Non-pigmented ciliary epithelial cell (primary cell): ENCODE results near the gene FHL2.
A peak's percentile ranks its signal among the peaks of the same experiment; 100 is the strongest.
"Not testable (repeated sequence)": the region's sequence is repeated elsewhere in the genome, so short reads cannot be mapped to it uniquely, and the experiment has no call there.

Experiments used
- DNase-seq: peaks from one replicate; pipeline ENCODE4 v3.0.0-alpha.2; 2010; ENCODE audit warnings: low read depth

The FHL2 gene

DNA sequence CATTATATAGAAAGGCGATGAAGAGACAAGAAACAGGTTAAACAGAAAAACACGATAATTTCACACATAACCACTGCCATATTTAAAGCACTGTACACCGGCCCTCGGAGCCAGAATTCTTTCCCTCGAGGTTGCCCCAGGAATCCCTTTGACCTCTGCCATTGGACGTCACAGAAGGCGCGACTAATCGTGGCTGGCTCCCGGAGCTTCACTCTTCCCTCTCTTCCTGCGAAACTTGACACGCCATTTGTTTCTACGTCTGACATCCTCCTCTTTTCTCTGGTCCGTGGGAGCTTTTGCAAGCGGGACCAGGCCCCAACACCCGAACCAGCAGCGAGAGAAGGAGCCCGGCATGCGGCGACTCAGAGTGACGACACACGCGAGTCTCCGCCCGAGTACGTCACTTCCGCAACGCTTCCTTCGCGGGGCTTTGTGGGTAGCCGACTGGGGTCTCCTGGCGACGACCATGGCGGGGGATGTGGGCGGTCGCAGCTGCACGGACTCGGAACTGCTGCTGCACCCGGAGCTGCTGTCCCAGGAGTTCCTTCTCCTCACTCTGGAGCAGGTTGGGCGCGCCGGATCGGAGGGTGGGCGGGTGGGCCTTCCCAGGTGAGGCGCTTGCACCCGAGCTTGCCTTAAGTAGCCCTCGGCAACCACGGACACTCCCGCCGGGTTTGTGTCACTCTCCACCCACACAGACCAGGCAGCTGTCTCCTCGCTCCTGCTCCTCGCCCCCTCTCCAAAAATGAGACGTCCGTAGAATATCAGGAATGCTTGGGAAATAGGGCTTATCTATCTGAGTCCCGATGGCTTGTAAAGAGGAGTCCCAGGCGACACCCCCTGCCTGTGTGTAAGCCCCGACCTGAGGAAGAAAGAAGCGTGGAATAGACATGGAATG is 61.5 kb downstream of the FHL2 start, which contains the start of gene C2orf49:
TSS of gene C2orf49 (plus strand) at position 419 of the 898 bp plus-strand sequence. CDS start at position 467, 48 bp downstream.
- no peak for DNase-seq

DNA sequence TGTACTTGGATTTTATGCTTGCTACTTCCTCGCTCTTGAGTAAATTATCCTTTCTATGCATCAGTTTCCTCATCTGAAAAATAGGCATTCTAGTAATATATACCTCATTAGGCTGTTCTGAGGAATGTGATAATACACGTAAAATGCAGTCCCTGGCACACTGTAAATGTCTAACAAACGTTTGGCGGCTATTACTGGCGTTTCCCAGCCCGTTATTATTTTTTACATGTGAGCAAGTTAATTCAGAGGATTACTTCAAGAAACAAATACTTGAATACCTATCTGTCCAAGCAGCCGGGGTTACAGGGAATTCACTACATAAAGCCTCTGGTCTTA is 62.1 kb downstream of the FHL2 start:
- DNase-seq: no peak

DNA sequence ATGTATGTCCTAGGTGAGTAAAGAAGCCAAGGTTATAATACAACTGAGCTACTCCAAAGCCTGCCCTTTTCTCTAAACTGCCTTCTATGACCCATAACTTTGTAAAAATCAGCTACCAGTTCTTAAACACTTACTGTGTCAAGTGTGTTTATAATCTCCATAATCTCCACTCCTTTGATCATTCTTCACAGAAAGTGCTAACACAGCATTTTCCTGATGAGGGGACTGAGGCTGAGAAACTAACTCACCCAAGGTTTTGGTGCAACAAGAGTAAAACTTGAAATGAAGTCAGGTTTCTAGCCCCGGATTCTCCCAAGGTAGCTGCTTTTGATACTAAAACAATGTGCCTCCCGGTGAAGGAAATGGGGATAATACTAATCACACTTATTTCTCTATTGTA is 63.4 kb downstream of the FHL2 start:
- DNase-seq: no peak

DNA sequence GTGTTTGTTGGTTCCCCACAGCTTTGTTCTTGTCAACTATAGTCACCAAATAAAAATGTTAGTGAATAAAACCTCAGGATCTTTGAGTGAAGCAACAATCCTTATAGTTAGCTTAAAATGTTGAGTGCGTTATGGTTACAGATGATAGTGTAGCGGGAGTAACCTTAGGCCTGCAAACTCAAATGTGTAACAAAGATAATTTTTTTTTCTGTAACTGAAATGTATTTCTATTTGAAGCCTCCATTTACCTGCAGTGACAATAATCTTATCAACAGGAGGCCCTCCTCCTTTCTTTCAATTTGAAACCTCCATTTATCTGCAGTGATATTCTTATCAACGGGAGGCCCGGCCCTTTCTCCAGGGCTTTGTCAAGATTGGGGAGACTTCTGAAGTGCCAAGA is 64.6 kb downstream of the FHL2 start:
- DNase-seq: no peak

DNA sequence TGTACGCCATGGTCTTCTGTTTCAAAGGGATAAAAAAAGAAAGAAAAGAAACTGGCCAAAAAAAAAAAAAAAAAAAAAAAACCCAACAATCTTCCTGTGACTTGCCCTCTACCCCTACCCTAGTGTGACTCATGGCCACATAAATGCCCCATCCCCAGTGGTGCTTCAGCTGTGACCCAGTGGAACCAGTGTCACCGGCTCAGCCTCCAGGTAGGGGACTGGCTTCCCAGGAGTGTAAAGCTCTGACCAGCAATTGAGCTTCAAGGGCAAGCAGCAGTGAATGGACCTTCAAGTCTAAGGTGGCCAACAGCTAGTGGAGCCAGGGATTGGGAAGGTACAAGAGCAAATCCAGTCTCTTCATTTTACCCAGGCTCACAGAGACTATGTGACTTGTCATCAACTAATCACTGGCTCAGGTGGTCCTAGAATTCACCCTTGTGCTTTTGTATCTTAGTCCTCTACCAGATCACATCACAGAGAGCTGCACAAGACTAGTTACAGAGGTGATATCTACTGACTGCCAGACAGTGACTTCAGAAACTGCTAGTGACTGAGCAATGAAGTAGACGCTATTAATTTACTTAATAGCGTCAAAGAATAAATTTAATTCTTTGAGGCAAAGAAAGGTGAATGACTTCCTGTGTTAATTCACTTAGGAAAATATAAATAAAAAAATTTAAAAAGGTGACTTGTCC is 68.0 kb downstream of the FHL2 start:
- no peak for DNase-seq

DNA sequence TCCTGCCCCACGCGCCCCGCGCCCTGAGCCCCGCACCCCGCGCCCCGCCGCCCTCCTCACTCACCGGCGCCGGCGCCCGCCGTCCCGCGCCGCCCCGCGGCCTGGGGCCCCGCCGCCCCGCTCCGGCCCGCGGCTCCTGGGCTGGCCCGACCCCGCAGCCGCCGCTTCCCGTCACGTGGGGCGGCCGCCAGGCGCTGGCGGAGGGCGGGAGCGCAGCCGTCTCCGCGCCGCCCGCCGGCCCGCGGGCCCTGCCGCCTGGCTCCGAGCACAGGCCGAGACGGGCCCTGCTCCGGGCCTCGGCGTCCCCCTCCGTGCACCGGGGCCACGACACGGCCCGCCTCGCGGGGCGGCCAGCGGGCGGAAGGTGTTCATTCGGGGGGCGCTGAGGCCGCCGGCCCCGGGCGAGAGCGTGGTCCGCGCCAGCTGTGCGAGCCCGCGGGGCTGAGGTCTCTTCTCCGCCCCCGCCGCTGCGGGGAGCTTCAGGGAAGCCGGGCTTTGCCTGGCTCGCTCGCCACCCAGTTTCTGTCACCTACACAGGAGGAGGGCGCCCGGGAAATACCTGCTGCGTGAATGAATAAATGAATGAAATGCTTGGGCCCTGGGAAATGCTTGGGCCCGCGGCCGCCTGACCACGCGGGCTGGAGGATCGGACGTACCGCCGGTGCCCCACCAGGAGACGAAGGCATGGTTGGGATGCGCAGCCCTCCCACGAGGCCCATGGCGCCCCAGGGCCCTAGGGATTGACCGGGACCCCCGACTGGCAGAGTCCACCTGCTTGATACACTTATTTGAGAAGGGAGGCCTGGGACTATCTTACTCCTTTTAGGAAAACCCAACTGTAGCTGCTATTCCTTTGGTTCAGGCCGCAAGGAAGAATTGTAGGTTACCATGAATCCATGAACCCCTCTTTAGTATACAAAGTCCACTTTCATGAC is 69.0 kb downstream of the FHL2 start, which contains the start of gene TGFBRAP1:
TSS of gene TGFBRAP1 (minus strand) at position 175 of the 935 bp plus-strand sequence. CDS start 21,434 bp downstream, outside the sequence.
- DNase-seq: no peak

DNA sequence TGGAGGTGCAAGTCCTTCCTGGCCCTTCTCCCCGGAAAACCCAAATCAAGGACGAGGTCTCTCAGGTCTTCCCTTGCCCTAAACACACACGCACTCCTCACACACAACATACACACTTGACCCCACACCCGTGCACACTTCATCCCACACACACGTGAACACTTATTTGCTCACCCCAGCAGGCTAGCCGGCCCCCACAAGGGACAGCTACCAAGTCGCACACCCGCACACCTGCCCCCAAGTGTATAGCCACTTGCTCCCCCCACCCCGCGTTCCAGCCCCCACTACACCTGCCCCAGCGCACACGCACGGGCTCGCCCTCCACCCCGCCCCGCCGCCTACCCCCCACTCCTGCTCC is 69.7 kb downstream of the FHL2 start:
- DNase-seq: no peak

DNA sequence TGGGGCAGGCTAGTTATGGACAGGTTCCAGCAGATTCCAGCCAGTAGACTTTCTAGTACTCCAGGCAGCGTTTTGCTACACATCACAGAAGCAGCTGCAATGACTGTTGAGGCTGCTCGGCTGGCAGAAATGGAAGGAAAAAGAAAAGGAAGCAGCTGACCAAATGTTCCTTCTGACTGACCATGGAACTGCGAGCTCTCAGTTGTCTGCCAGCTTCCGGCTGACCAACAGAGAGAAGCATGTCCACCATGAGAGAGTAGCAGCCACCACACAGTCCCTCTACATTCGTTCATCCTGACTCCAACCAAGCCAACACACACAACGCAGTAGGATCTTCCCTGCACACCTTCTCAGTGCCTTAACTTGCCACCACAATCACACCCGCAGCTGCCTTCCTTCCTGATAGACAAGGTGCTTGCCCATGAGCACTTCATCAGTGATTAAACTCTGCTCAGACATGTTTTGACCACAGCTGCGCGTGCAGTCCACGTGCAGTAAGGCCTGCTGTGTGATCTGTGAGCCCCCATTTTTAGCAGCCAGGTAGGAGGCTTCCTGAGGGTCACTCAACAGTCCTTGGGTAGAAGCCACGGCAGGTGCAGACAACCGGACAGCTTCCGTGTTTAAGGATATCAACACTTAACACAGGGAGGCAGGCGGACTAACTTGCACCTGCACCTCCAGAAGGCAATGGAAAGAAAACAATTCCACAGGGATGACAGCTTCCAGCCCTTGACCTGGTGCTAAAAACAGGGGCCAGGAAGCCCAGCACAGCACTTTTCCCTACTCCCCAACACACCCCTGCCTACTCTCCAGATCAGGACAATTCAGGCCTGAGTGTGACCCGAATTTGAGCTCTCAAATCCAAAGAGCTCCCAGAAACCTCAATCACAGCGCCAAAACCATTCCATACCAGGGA is 70.3 kb downstream of the FHL2 start:
- no peak for DNase-seq

DNA sequence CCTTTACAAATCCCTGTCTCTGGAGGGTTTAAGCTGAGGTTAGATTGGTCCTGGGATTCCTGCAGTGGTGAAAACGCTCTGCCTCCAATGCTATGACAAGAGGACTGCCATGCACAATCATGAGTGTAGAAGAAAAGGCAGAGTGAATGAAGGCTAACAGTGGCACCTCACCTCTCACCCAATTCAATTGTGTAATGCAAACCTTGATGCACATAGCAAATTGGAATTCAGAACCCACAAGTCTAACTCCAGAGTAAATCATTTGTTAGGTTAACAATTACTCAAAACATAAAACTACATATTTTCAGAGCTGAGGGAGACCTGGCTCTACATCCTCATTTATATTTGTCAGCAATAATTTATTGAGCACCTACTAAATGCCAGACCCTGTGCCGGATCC is 71.2 kb downstream of the FHL2 start:
- DNase-seq: no peak

DNA sequence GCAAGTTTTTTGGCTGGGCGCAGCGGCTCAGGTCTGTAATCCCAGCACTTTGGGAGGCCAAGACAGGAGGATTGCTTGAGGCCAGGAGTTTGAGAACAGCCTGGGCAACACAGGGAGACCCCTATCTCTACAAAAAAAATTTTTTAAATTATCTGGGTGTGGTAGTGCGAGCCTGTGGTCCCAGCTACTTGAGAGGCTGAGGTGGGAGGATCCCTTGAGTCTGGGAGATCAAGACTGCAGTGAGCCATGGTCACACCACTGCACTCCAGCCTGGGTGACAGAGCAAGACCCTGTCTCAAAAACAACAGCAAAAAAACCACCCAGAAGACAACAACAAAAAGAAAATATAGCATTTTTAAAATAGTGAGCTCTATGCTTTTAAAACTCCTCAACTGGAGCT is 71.6 kb downstream of the FHL2 start:
- DNase-seq: not testable (repeated sequence)

DNA sequence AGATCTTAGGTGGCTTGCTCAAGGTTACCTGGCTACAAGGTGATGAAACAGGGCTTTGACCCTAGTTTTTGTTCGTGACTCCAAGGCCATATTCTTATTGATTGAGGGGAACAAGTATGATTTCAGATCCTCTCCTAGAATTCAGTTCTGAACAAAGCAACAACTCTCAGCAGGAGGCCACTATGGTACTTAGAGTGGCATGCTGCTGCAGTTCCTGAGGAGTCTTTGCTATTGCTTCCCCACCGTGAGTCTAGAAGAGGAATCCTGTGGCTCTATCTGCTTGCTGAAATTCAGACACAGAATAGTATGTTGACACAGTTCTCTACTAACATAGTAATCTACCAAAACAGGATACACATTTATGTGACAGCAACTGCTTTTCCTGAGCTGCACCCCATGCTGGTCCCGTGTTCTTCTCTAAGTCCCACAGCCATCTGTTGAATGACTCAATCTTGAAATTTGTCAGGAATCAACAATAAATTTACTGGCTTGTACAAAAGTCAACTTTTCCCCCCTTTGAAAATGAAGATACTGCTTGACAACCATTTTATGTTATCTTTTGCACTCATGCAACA is 73.4 kb downstream of the FHL2 start:
- peak; percentile 55 for DNase-seq

DNA sequence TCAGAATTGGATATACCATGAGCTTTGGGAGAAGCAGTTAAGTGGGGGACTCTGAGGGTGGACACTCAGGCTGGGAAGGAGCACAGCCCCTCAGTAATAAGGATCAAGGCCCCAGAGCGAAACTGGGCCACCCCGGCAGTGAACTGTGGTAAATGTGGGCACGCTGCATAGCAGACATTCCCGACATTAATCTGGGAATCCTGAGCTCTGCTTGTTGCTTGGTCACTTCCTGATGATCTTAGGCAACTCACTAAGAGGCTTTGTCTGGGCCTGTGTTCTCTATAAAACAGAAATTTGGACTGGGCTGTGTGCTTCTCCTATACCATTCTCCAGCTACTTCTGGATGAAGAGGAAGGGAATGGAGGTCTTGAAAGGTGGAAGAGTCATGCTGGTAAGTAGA is 74.1 kb downstream of the FHL2 start:
- DNase-seq: peak; percentile 79

DNA sequence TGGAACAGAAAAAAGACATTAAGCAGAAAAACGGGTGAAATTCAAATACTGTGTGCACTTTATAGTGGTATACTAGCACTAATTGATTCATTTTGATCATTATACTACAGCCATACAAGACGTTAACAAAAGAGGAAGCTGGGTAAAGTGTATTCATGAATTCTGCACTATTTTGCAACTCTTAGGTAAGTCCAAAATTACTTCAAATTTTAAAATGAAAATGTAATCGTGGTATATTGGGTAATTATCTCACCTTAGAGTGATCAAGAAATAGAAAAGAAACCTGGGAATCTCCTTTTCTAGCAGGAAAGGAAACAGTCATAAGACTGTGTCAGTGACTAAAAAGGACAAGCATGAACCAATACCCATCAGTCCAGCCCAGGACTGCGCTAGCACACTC is 74.8 kb downstream of the FHL2 start:
- no peak for DNase-seq

DNA sequence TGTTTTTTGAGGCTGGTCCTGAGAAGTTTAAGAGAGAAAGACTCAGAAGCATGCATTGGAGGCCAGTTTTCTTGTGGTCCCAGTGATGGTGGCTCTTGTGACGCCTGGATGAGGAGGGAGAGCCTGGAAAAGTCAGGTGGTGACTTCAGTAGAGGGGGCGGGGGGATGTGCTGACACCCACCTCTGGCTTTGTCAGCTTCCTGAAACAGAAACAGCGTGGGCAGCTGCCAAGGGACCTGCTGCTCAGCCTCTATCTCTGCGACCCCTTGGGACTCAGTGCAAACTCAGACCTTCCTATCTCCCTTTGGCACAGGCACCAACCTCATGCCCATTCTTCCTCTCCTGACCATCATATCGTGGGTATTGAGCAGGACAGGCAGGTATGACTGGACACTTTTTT is 75.7 kb downstream of the FHL2 start:
- no peak for DNase-seq

DNA sequence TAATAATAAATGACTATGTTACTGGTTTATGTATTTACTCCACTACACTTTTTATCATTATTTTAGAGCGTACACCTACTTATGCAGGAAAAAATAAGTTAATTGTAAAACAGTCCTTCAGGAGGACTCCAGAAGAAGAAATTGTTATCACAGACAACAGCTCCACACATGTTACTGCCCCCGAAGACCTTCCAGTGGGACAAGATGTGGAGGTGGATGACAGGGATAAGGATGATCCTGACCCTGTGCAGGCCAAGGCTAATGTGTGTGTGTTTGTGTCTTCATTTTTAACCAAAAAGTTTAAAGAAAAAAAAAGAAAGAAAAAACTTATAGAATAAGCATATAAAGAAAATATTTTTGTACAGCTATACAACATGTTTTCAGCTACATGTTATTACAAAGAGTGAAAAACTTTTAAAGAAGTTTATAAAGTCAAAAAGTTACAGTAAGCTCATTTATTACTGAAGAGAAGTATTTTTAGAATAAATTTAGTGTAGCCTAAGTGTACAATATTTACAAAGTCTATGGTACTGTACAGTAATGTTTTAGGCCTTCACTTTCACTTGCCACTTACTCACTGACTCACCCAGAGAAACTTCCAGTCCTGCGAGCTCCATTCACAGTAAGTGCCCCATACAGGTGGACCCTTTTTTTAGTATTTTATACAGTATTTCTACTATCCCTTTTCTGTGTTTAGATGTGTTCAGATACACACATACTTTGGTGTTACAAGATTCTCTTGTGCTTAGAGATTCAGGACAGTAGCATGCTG is 76.8 kb downstream of the FHL2 start:
- no peak for DNase-seq

DNA sequence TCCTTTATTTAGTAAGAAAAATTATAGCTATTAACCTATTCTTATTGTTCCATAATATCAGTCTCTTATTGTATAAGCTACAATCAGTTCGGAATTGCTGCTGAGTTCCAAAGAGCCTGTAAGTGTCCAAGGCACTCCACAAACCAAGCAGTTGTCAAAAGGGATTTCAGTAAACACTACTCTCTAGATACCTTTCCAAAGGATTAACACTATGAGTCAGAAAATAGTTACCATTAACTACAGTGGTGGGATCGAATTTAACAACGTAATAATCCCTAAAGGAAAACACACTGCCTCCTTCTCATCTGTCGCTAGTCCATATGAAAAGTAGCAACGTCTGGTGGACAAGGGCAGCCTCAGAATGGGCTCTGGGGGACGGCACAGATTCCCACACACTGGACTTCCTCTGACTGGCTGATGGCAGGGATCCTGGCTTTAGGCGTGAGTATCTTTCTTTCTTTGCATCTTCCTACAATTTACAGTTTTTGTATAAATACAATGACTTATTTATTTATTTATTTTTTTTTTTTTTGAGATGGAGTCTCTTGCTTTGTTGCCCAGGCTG is 78.1 kb downstream of the FHL2 start:
- no peak for DNase-seq

DNA sequence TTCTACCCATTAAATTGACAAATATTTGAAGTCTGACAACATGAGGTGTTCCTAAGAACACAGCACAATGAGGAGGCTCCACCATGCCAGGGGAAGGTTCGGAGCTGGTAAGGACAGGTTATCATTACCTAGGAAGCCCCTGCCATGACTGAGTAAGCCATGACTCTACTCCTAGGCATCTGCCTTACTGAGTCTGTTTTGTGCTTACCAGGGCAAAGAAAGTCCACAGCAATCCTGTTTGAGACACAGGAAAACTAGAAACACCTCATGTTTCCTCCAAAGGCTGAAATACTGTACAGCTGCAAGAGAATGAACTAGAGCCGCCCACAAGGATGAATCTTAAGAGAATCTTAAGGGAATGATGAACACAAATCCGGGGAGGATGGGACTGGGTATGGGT is 80.9 kb downstream of the FHL2 start:
- DNase-seq: no peak

DNA sequence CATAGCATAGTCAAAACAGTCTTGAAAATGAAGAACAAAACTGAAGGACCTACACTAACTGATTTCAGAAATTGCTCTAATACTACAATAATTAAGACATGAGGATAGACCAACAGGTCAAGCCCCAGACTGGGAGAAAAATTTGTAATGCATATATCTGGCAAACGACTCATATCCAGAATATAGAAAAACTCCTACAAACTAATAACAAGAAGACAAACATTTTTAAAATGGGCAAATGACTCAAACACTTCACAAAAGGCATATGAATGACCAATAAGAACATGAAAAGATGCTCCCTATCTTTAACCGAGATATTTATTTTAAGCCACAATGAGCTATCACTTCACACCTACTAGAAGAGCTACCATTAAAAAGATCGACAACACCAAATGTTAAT is 83.5 kb downstream of the FHL2 start:
- DNase-seq: no peak

DNA sequence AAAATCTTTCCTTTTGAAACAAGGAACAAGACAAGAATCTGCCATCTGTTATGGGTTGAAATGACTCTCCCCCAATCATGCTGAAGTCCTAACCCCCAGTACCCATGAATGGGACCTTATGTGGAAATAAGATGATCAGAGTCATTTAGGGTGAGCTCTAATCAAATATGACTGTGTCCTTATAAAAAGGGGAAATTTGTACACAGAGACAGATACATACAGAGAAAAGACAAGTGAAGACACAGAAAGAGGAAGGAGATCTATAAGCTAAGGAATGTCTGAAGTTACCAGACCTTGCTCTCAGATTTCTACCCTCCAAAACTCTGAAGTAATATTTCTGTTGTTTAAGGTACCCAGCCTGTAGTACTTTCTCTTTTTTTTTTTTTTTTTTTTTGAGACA is 85.0 kb downstream of the FHL2 start:
- no peak for DNase-seq
